PC-3 (cell line): ENCODE data around the gene SMCO4. TPM values are rescaled to one million over a fixed set of nuclear protein-coding genes. Genes with fewer than 3 reads are reported as not detected.

Source experiments
- ATAC-seq: fragments of 200-7000 bp; cut with Tn5 transposase; 2 replicates; pipeline ENCODE4 v1.9.1; 2020; ENCODE audit warnings: mild to moderate bottlenecking, moderate library complexity
- Bru-seq: library from RNA; stranded (reverse); fragments of 400-500 nt; gene quantifications from one replicate; lab custom pipeline; 2021; lab: Mats Ljungman, UMichigan
- BruChase-seq, 2 experiments: library from RNA; stranded (reverse); fragments of 400-500 nt; gene quantifications; one replicate each; lab custom pipeline; 2021; lab: Mats Ljungman, UMichigan
- BruUV-seq: library from RNA; stranded (reverse); fragments of 400-500 nt; replicated peaks from 2 replicates; lab custom pipeline; 2021; lab: Mats Ljungman, UMichigan
- CTCF ChIA-PET: fragments of 300-600 bp; sonication (Branson Sonifier 250); formaldehyde crosslinking; loops from one replicate; lab custom pipeline; 2022; ENCODE audit warnings: antibody characterized with exemption; lab: Charles Lee
- POLR2A ChIA-PET: fragments of 300-600 bp; sonication (Branson Sonifier 250); formaldehyde crosslinking; loops from one replicate; lab custom pipeline; 2022; ENCODE audit warnings: antibody characterized with exemption; ENCODE audit not compliant: unreplicated experiment; lab: Charles Lee
- DNase-seq: peaks from one replicate; pipeline ENCODE4 v3.0.0-alpha.2; 2015
- H2AFZ ChIP-seq: fragments of 300-600 bp; sonication (generic); 2 replicates; pipeline ENCODE4 v1.6.0; 2016; ENCODE audit warnings: antibody characterized with exemption, low read length
- H3F3A ChIP-seq: fragments of 300-600 bp; sonication (generic); one replicate; pipeline ENCODE4 v1.6.0; 2017; ENCODE audit warnings: antibody characterized with exemption, low read length, control low read depth, mild to moderate bottlenecking; ENCODE audit not compliant: unreplicated experiment
- H3K27ac ChIP-seq: fragments of 300-600 bp; sonication (generic); 2 replicates; pipeline ENCODE4 v1.5.1; 2016; ENCODE audit warnings: mild to moderate bottlenecking, low read length
- H3K27me3 ChIP-seq: fragments of 300-600 bp; sonication (generic); 2 replicates; pipeline ENCODE4 v1.6.1; 2016; ENCODE audit warnings: low read length, mixed read lengths
- H3K36me3 ChIP-seq: fragments of 300-600 bp; sonication (generic); 2 replicates; pipeline ENCODE4 v1.6.1; 2016; ENCODE audit warnings: low read depth, mixed run types, low read length, mixed read lengths
- H3K4me1 ChIP-seq: fragments of 300-600 bp; sonication (generic); 2 replicates; pipeline ENCODE4 v1.5.1; 2016; ENCODE audit warnings: low read length; ENCODE audit not compliant: insufficient read depth
- H3K4me2 ChIP-seq: fragments of 300-600 bp; sonication (generic); 2 replicates; pipeline ENCODE4 v1.6.0; 2016; ENCODE audit warnings: low read length
- H3K4me3 ChIP-seq: fragments of 300-600 bp; sonication (generic); 2 replicates; pipeline ENCODE4 v1.5.1; 2016; ENCODE audit warnings: mild to moderate bottlenecking, low read length, mixed read lengths
- H3K79me2 ChIP-seq: fragments of 300-600 bp; sonication (generic); 2 replicates; pipeline ENCODE4 v1.6.1; 2017; ENCODE audit warnings: low read length, mixed read lengths
- H3K9ac ChIP-seq: fragments of 300-600 bp; sonication (generic); 2 replicates; pipeline ENCODE4 v1.6.0; 2016; ENCODE audit warnings: mild to moderate bottlenecking, low read length
- H3K9me2 ChIP-seq: fragments of 300-600 bp; sonication (generic); replicated peaks from 2 replicates; pipeline ENCODE4 v1.6.1; 2016; ENCODE audit warnings: mixed run types, low read length, mixed read lengths
- H3K9me3 ChIP-seq: fragments of 300-600 bp; sonication (generic); 2 replicates; pipeline ENCODE4 v1.6.1; 2016; ENCODE audit warnings: low read length, mixed read lengths
- H4K20me1 ChIP-seq: fragments of 300-600 bp; sonication (generic); 2 replicates; pipeline ENCODE4 v1.6.1; 2016; ENCODE audit warnings: low read length, mixed read lengths
- EZH2 ChIP-seq: fragments of 300-600 bp; sonication (generic); IDR thresholded peaks from one replicate; pipeline ENCODE4 v1.6.1; 2017; ENCODE audit warnings: antibody characterized with exemption, mild to moderate bottlenecking, low read length; ENCODE audit not compliant: unreplicated experiment
- EZH2phosphoT487 ChIP-seq: fragments of 300-600 bp; sonication (generic); IDR thresholded peaks from 2 replicates; pipeline ENCODE4 v1.6.1; 2018; ENCODE audit warnings: mild to moderate bottlenecking, antibody characterized with exemption, low read length, borderline replicate concordance
- intact Hi-C: fragments of 100-400 bp; cut with micrococcal nuclease; formaldehyde crosslinking; loops from 2 replicates; pipeline ENCODE4 v1.9.0; 2023
- long read RNA-seq: library from polyadenylated mRNA; unstranded; transcript quantifications from one replicate; pipeline ENCODE4 v2.0.0, GENCODE V29; 2021; ENCODE audit not compliant: unreplicated experiment
- total RNA-seq: library from RNA; depleted of rRNA; stranded (reverse); fragments of >200 nt; gene quantifications from 2 replicates; pipeline ENCODE4 v1.2.3, GENCODE V29; 2014; rRNA removed
- TF ChIP-seq, protein P1 (sequence below): fragments of 300-600 bp; sonication (generic); conservative IDR thresholded peaks from 2 replicates; pipeline ENCODE4 v1.5.1; 2017; ENCODE audit warnings: antibody characterized with exemption, low read depth, mild to moderate bottlenecking, low read length

SMCO4 gene, protein sequence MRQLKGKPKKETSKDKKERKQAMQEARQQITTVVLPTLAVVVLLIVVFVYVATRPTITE
- total RNA-seq, result 23.0 and 34.2 TPM in 2 replicates
- Bru-seq, nascent RNA, result percentile 56 among the genes with signal in this experiment
- BruChase-seq, experiment 1, labeled RNA remaining after a 6-hour chase, result percentile 45 among the genes with signal in this experiment
- BruChase-seq, experiment 2, labeled RNA remaining after a 2-hour chase, result percentile 61 among the genes with signal in this experiment
- long read RNA-seq, transcript SMCO4-201 (3 exons, 1,104 nt), result major isoform, 15 of 39 reads
- long read RNA-seq, partial matches to known transcripts, result 0 of 39 reads
- long read RNA-seq, other reads (novel, unspliced or antisense), result 24 of 39 reads

DNA sequence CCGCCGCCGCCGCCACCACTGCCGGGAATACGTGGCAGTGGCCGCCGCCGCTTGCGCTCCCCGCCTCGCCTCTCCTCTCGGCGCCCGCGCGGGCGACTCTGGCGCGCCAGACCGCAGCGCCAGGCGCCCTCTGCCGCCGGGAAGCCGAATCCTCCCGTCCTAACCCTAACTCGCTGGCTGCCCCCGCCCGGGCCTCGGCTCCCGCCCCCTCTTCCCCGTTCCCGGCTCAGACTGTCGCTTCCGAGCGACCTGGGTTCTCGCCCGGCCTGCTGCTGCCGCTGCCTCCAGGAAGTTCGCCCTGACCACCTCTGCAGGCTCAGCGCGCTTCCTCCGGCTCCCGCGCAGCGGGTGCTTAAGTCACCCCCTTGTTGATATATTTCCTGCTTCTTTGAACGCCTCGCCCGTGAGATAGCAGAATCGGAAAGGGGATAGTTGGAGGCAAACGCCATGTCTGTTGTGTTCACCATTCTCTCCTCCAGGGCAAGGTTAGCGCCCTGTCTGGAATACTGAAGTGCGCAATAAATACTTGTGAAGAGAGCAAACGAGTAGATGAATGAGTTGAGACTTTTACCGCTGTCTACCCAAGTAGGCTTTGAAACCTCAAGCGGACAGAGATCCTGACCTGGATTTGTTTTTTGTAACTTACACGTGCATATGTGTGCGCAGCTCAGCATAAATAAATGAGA, at the start of gene SMCO4:
SMCO4 (minus strand) TSS at position 100 of the 686 bp plus-strand sequence. CDS start 64,202 bp downstream, outside the sequence.
- ChIA-PET CTCF (no interaction called here), POLR2A (no interaction called here)

DNA sequence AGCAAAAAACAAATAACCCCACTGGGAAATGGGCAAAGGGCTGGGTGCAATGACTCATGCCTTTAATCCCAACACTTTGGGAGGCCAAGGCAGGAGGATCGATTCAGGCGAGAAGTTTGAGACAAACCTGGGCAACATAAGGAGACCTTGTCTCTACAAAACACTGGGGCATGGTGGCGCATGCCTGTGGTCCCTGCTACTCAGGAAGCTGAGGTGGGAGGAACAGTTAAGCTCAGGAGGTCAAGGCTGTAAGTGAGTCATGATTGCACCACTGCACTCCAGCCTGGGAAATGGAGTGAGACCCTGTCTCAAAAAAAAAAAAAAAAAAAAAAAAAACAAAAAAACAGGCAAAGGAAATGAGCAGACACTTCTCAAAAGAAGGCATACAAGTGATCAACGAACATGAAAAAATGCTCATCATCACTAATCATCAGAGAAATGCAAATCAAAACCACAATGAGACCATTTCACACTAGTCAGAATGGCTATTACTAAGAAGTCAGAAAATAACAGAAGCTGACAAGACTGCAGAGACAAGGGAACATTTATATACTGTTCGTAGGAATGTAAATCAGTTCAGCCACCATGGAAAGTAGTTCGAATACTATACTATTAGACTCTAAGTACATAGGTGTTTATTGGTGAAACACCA, 48.2 kb upstream of the SMCO4 start:
- intact Hi-C loops, result no loop called here
- TF ChIP-seq, protein P1, sequence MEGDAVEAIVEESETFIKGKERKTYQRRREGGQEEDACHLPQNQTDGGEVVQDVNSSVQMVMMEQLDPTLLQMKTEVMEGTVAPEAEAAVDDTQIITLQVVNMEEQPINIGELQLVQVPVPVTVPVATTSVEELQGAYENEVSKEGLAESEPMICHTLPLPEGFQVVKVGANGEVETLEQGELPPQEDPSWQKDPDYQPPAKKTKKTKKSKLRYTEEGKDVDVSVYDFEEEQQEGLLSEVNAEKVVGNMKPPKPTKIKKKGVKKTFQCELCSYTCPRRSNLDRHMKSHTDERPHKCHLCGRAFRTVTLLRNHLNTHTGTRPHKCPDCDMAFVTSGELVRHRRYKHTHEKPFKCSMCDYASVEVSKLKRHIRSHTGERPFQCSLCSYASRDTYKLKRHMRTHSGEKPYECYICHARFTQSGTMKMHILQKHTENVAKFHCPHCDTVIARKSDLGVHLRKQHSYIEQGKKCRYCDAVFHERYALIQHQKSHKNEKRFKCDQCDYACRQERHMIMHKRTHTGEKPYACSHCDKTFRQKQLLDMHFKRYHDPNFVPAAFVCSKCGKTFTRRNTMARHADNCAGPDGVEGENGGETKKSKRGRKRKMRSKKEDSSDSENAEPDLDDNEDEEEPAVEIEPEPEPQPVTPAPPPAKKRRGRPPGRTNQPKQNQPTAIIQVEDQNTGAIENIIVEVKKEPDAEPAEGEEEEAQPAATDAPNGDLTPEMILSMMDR, result no peak
- TF ChIP-seq EZH2phosphoT487 (no peak), EZH2 (no peak)
- Histone ChIP-seq H3K9me3 (no peaks in the 10 kb centered on the region), H3K4me3 (no peak overlapping the region), H3K27me3 (no peaks in the 10 kb centered on the region), H4K20me1 (no peaks in the 10 kb centered on the region), H3F3A (no peaks in the 10 kb centered on the region), H3K9me2 (no peaks in the 10 kb centered on the region), H3K36me3 (no peaks in the 10 kb centered on the region), H3K9ac (no peak overlapping the region), H3K79me2 (no peaks in the 10 kb centered on the region), H3K27ac (no peak overlapping the region), H3K4me1 (peaks cover 11% of the 10 kb centered on the region), H2AFZ (no peak overlapping the region), H3K4me2 (no peak overlapping the region)
- BruUV-seq, result no TSS peak
- DNase-seq, result peak; percentile 50
- CTCF ChIA-PET, result no interaction called here
- POLR2A ChIA-PET, result no interaction called here
- ATAC-seq, result no peak; the same call in 1 of the 2 replicates

More for the DNA sequence above, at the start of gene SMCO4:
- Histone ChIP-seq H3K9ac (peak within 1 kb of the TSS; percentile 77), H3K4me3 (peak within 1 kb of the TSS; percentile 86), H4K20me1 (no peaks in the 10 kb centered on the region), H3K27me3 (0 out of 2 replicates have a peak, but pooled peaks cover 3% of the 10 kb centered on the region), H3K36me3 (no peaks in the 10 kb centered on the region), H3F3A (no peaks in the 10 kb centered on the region), H3K9me3 (no peaks in the 10 kb centered on the region), H3K9me2 (no peaks in the 10 kb centered on the region), H3K79me2 (no peaks in the 10 kb centered on the region), H2AFZ (peak within 1 kb of the TSS; percentile 99), H3K4me1 (peaks cover 15% of the 10 kb centered on the region), H3K27ac (0 out of 2 replicates have a peak within 1 kb of the TSS, but pooled peaks have one; percentile 3), H3K4me2 (peak within 1 kb of the TSS; percentile 87)
- no TSS peak for BruUV-seq
- DNase-seq (peak; percentile 92), ATAC-seq (peak; percentile 84)
- intact Hi-C loops, result loop anchor here (1.0 kb wide), 4 partner anchors 62 to 309 kb away; no protein-coding TSS in a partner anchor
- TF ChIP-seq EZH2phosphoT487, result no peak
- TF ChIP-seq, protein P1, result peak; percentile 70
